WI38 (cell line): ENCODE data around the gene ATP11A.

Source experiments
- H3K4me3 ChIP-seq: 2 replicates; pipeline ENCODE4 v1.5.1; 2011; ENCODE audit warnings: low read depth, mild to moderate bottlenecking, control low read depth, low read length
- TF ChIP-seq, protein P1 (sequence below): IDR thresholded peaks from 2 replicates; pipeline ENCODE4 v1.5.1; 2012; ENCODE audit warnings: low read depth, mild to moderate bottlenecking, control low read depth, low read length

ATP11A gene

DNA sequence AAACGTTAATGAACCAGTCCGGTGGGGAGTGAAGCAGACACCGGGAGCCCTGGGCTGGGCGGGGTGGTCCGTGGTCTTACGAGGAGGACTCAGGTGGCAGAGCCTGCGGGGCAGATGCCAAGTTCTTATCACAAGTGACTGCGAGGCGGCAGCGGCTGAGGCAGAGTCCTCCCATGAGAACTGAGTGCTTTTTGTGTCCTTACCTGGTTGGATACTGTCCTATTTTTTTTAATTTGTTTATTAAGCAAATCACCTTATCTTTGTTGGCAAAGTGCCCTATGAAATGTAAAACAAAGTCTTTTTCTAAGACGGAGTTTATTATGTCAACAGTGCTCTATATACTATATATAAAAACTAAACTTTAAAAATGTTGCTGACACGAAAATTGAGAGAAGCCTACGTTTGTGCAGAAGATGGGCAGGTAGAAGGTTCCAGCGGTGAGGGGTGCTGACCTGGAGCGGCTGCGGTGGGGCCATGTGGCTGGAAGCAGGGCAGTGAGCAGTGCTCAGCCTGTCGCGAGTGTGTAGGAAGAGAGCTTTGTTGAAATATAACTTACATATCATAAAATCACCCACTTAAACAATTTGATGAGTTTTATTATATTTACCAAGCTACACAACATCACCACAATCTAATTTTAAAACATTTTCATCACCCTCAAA, 82.2 kb downstream of the ATP11A start:
- TF ChIP-seq, protein P1, sequence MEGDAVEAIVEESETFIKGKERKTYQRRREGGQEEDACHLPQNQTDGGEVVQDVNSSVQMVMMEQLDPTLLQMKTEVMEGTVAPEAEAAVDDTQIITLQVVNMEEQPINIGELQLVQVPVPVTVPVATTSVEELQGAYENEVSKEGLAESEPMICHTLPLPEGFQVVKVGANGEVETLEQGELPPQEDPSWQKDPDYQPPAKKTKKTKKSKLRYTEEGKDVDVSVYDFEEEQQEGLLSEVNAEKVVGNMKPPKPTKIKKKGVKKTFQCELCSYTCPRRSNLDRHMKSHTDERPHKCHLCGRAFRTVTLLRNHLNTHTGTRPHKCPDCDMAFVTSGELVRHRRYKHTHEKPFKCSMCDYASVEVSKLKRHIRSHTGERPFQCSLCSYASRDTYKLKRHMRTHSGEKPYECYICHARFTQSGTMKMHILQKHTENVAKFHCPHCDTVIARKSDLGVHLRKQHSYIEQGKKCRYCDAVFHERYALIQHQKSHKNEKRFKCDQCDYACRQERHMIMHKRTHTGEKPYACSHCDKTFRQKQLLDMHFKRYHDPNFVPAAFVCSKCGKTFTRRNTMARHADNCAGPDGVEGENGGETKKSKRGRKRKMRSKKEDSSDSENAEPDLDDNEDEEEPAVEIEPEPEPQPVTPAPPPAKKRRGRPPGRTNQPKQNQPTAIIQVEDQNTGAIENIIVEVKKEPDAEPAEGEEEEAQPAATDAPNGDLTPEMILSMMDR, result no peak
- H3K4me3 ChIP-seq, result no peak overlapping the region

- H3K4me3 ChIP-seq, result no peak overlapping the region
- TF ChIP-seq, protein P1, result no peak
Measured at GRCh38 chr13:112772539-112772909, 82.7 kb downstream of the ATP11A start.

GRCh38 chr13:112772929-112773328, 83.1 kb downstream of the ATP11A start:
- no peak overlapping the region for H3K4me3 ChIP-seq
- TF ChIP-seq, protein P1, result no peak

DNA sequence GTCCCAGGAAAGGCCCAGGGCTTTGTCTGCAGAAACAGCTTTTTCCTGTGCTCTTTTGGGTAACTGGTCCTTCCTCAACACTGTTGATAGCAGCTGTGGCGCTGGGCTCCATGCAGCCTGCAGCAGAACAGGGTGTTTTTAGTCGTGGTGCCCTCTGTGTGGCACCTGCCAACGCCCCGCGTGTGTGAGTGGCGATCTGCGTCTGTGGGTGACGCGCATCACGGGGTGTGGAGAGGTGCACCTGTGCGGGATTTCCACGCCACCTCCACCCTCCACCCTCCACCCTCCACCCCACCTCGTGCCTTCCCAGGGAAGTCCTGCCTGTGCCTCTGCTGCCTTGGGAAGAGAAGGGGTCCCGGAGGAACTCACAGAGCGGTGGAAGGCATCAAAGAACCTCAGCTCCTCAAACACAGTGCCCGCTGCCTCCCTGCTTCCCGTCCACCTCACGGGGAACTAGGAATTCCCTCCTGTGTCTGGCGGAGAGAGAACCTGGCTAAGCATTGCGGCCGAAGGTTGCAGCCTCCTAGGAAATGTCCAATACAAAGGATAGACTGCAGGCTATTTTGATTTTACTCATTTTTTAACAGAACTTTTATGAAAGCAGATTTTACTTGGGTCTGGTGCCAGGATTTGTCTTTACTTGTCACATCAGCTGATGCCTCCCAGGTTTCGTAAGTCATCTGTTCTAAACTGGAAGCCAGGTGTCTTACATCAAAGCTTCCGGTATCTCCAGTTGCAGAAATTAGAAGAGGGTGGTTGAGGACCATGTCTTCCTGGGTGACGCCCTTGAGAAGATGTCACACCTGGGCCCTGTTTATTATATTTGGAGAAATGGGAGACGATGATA, 84.0 kb downstream of the ATP11A start:
- no peak overlapping the region for H3K4me3 ChIP-seq
- TF ChIP-seq, protein P1, result no peak

DNA sequence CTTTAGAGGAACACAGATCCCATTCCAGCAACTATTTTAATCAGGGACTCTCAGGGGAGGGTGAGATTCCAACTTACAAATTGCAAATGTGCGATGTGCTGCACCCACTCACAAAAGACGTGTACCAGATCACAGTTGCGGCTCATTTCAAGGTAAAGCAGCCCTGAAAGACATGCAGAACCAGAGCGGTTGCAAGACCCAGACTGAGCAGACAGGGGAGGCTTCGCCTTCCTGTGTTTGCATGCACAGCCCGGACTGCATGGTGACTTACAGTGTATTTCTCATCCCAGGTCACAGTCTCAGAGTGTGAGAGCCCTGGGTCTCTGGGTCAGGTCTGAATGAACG, 84.6 kb downstream of the ATP11A start:
- TF ChIP-seq, protein P1, result no peak

GRCh38 chr13:112774829-112775565, 85.2 kb downstream of the ATP11A start:
- no peak overlapping the region for H3K4me3 ChIP-seq
- TF ChIP-seq, protein P1, result no peak

More for the DNA sequence above, 84.6 kb downstream of the ATP11A start:
- no peak overlapping the region for H3K4me3 ChIP-seq
